ENCODE measurements around the gene TRMT44.

- TF ChIP-seq REST (IDR thresholded peaks at IDR 0.05; ENCODE audit: low read depth) (no peak), TAF1 (IDR thresholded peaks at IDR 0.05; ENCODE audit: low read depth) (no peak), CREB1 (IDR thresholded peaks at IDR 0.05; ENCODE audit: low read depth) (no peak)
These were observed 47.9 kb upstream of the TRMT44 start for GRCh38 chr4:8392591-8393190.
